Muscle of arm (tissue), 12 donors: Measurements from ENCODE around the gene RAB38. TPM values are rescaled to one million over a fixed set of nuclear protein-coding genes. Genes with fewer than 3 reads are reported as not detected.

Experiments used
- DNase-seq: peaks from one replicate; pipeline ENCODE4 v3.0.0-alpha.2; 2013
- polyA plus RNA-seq, 12 donors: library from polyadenylated mRNA; unstranded; fragments of 120-200 nt; gene quantifications; one replicate each; pipeline ENCODE4 v1.2.1, GENCODE V29; 2013; ENCODE audit not compliant: insufficient read length in 12 of 12

Gene RAB38
- polyA plus RNA-seq, 12 donors: 0.71 to 15.5 (median 1.2) TPM; not detected in 2

DNA sequence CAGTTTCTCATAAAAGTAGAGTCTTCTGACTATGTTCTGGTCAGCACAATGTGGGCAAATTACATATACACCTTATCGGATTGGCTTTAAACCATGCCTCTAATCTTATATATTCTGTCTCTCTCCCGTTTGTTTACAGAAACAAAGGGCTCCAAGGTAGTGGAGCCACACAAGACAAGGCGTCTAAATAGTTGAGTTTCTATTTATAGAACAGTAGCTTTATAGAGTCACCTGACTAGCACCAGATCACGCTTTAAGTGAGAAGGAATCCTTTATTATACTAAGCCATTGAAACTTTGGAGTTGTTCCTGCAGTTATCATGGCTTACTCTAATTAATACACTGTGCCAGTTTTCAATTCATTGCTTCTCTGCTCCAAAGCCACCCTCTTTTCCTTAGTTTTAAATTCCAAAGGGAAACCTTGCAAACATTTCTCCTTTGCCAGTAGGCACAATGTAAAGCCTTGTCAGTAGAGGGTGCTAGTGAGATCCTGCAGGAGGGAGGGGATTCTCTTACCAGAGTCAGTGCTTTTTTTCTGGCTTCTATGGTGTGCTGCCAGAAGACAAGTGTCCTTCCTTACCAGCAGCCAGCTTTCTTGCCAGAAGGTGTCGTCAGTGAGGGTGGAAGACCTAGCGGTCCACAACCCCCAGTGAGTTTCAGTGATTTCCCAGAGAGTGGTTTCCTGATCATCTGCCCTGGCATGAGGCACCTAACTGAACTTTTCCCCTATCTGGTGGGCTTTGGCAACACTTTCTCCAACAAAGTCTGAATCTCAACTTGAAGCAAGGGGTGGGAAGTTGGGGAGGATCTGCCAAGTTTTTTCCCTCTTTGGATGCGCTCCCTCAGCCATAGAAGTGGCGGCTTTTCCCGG is 71.7 kb downstream of the RAB38 start:
- no peak for DNase-seq

DNA sequence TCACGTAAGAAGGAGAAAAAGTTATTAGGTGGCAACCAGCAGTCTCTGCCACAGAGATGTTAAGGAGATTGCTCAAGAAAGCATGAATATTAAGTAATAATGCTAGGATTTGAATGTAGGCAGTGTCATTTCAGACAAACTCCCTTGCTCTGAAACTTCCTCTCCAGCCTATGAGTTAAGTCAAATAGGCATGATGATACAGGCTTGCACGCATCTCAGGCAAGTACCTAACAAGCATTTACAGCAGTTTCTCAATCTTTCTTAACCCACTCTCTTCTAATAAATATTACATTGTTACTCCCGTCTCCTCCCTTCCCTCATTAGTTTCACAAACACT is 72.7 kb downstream of the RAB38 start:
- DNase-seq: no peak

DNA sequence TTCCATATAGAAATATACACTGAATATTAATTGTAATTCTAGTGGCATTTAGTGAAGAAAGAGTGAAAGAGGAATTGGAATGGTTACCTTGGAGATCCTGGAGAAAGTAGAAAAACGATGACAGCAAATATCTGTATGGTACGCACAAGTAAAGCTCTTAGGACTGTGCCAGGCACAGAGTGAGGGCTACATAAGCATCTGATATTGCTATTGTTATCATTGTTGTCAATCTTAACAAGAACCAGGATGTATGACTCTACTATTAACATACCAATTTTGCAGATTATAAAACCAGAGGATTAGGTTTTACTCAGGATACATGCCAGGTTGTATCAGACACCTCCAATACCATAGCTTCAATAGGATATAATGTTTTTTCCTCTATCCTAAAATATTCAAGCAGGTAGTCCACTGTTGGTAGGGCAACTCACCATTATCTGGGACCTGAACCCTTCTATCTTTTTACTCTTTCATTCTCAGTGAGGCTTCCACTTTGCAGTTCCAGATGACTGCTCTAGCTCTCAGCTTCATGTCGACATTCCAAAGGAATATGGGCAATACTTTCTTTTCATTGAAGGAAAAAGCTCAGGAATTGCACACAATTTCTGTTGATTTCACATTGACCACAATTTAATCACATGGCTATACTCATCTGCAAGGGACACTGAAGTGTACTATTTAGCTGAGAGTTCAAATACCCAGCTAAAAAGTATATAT is 73.2 kb downstream of the RAB38 start:
- no peak for DNase-seq

DNA sequence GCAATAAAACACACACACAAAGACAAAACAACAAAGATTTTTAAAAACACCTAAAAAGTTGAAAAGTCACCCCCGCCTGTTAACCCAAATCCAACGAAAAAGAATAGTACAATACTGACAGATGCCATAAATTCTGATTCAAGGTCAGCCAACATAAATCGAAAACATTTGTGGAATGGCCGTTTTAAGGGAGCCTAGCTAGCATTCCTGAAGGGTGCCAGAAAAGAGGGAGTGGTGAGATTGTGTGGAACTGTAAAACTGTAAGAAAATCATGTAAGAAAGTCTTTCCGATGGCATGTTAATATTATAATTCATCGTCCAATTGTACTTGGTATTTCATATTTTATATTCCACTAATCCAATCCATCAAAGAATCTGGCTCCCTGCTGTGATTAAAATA is 75.1 kb downstream of the RAB38 start:
- DNase-seq: no peak

- DNase-seq: no peak
Observed at GRCh38 chr11:88098289-88098688, 77.0 kb downstream of the RAB38 start.

DNA sequence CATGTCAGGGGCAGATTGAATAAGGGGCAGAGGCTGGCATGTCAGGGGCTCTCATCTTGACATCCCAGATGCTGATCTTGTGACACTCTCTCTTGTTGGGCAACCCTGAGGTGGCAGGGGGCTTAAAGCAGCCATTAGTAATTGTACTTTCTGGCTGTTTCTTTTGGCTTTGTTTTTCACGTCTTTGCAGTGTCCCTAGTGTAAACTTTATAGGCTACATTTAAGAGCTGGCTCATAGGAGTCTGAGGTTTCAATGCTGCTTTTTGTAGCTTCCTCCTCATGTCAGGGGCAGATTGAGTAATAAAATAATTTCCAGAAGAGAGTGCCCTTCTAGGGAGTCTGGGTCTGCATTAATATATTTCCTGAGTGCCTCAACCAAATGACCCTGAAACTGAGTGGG is 86.1 kb downstream of the RAB38 start:
- DNase-seq: no peak

GRCh38 chr11:88087337-88087736 is 87.9 kb downstream of the RAB38 start:
- no peak for DNase-seq

GRCh38 chr11:88086297-88086696 is 88.9 kb downstream of the RAB38 start:
- no peak for DNase-seq

DNA sequence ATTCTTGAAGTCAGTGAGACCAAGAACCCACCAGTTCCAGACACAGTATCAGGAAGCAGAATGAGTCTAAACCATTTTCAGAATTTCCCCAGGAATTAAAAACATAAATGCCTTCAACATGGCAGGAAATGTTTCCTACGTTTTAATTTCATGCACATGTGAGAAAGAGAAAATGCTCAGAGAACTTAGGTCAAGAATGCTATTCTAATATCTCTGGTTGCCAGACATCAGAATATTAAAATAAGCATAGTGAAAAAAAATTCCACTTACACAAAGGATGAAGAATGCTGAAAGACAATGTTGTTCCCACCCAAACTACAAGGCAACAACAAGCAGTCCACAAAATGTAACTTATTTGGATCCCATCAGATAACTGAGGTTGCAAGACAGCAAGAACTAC is 104.8 kb downstream of the RAB38 start:
- no peak for DNase-seq

GRCh38 chr11:88068848-88069554 is 106.2 kb downstream of the RAB38 start:
- DNase-seq: no peak

DNA sequence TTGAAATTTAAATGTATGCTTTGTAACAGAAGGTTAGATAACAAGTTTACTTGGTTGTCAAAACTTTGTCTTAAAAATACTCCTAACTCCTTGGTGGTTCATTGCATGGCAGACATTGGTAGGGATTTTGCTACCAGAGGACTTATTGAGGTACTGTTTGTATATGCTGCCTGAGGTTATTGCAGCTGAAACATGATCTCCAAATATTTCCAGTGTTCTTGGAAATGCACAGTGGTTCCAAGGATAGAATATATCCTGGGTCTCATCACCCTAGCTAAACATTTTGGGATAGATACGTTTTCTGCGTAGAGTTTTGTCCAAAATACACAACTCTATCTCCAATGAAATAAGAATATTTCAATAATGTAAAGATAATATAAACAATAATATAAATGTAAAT is 109.2 kb downstream of the RAB38 start:
- no peak for DNase-seq

- no peak for DNase-seq
Observed at GRCh38 chr11:88064097-88064705, 111.0 kb downstream of the RAB38 start.

Other genes with a start within 250 kb of the RAB38 start
- 100 to 1,000 TPM in 1 of 12 donors, 10 to 100 TPM in 10, not detected in 1; 22.6 to 139 (median 40.9) TPM for gene CTSC, start 162.3 kb upstream of the RAB38 start, polyA plus RNA-seq